ENCODE data around the gene MACROD2.

Gene MACROD2

DNA sequence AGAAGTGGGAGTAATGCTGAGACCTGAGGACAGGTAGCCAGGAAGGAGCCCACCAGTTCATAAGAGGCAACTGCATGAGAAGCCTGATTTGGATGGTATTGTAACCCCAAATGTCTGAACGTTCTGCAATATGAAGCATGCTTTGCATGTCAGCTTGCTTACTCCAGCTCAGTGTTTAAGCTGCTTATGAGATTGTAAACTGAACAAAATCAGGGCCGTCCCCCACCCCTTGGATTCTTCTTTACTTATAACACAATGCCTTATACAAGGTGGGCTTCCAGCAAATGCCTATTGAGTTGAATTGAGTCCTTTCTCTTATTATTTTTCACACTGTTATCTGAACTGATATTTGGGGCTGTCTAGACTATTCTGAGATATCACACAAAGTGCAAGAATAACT is 1816.6 kb downstream of the MACROD2 start:
- no peak for DNase-seq

DNA sequence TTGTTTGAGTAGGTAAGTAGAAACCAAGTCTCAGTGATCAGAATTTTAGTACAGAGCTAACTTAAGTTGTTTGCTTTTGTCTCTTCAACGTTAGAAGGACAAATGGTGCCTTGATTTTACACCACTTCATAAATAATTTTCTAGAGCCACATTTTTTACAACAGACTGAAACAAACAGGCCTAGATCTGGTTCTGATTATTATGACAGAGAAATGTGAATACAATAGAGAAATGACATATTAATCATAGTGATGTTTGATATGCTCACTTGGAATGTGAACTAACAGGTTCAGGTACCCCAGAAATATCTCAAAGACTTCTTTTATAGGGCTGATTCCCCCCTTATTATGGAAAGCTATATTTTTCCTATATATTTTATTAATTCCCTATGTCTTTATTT is 1817.4 kb downstream of the MACROD2 start:
- DNase-seq, result no peak

DNA sequence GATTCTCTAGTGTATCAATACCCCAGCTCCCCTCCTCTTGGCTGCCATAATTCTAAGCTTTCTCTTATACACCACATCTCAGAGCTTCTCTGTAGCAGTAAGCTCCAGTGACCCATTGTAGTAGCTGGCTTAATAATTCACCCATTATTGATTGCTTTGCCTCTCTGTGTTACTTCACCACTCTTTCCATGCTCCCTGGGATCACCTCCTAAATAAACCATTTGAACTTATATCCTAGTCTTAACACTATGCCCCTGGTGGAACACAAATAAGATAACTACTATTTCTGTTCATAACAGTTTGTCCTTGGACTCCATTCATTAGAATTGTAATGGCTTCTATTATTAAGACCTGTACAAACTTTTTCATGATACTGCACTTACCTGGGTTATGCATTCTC is 1819.0 kb downstream of the MACROD2 start:
- DNase-seq, result no peak

DNA sequence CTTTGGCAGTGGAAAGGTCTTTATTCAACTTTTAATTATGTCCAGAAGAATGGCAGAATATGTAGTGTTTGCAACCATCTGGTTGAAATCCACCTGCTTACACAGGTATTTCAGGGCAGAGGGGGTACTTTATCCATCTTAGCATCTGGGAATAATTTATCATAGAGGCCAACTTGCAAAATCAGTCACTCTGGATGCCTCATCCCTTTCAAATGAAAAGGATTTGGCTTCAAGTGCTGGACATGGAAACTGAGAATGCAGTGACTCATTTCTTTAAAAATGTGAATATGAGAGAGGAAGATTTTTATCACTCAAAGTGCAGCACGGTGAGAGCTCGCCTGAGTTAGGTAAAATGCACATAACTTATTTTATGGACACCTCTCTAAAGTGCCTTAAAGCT is 1819.6 kb downstream of the MACROD2 start:
- DNase-seq, result no peak

DNA sequence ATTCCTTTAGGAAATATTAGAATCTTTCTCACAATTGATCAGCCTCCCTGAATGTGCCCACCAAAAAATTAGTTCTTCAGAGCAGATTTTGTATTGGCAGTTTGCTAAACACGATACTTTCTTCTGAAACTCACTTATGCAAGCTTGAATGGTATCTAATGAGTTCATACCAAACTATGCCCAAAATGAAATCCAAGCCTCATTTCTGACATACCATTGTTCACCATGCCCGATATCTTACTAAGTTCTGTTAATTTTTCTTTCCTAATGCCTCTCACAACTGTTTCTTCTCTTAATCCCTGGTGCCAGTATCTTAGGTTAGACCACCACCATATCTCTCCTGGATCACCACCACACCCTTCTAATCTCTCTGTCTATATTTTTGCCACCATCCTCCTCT is 1822.0 kb downstream of the MACROD2 start:
- no peak for DNase-seq

DNA sequence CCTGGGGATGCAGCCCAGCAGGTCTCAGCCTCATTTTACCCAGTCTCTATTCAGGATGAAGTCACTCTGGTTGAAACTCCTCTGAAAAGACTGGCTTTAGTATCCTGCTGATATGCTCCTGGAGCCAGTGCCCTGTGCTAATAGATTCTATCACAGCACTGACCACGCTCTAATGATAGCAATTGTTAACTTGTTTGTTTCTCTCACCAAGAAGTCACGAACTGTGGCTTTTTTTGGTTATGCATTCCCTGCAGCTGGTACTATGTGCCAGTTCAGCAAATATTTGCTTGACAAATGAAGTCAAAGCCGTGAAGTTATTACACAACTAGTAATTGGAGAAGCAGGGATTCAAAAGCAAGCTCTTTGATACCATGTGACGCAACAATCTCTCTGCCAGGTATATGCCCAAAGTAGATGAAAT is 1823.3 kb downstream of the MACROD2 start:
- DNase-seq, result no peak

DNA sequence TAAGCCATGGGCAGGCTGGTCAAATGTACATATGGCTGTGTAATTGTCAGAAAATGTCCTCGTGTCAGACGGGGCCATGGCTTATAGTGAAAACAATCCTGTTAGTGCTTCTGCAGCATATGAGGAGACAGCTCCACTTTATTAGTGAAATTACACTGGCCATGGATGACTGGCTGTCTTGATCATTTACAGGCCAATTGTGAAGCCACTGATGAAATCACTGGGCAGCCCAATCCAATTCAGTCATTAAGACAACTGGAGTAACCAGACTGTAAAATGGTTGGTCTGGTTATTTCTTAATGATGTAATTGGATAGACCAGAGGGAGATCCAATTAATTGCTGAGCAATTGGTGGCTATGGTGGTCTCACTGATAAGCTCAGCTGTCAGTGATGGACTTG is 1828.4 kb downstream of the MACROD2 start:
- no peak for DNase-seq

DNA sequence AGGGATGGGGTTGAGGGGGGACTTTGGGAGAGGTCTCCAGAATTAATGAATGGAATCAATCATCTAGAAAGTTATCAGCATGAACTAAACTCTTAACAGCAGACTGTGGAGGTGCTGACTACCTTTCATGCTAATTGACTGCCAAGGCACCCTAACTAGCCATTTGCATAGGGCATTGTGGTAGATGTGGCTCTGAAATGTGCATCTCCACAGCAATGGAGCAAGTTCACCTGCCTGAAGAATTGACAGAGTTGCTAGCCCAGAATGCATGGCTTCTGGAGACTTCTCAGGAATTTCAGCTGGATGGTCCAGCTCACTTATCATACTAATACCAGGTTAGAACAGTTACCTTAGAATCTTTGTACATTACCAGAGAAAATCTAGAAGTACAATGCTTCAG is 1832.3 kb downstream of the MACROD2 start:
- DNase-seq, result no peak

DNA sequence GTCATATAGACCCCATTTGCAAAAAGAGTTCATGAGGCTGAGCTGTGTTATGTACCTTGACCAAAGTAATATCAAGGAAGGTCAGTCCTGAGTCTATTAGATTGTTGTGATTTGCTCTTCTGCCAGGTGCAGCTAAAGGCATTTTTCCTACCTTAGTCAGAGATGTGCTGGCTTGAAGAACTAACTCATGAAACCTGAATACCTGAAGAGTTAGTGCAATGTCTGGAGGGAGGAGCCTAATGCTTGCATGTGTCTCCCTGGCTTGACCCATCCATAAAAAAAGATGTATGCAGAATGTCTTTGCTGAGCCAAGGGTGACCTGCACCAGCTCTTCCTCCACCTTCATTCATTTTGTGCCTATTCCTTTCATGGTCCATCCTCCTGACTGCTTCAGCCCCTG is 1835.9 kb downstream of the MACROD2 start:
- no peak for DNase-seq

DNA sequence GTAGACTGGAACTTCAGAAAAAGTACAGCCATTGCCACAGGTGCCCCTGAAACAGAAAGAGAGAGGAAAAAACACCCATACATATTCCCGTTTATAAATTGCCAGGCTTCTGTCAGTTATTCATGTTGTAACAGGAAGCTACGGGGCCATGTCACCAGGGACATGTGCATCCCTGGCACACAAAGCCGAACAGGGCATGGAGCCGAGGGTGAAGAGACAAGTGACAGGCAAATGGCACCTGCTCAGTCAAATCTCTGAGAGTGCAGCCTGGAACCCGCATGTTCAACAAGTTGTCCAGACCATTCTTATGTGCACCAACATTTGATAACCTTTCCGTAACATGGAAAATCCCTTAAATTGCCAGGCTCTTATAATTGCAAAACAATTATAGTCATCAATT is 1837.2 kb downstream of the MACROD2 start:
- no peak for DNase-seq

DNA sequence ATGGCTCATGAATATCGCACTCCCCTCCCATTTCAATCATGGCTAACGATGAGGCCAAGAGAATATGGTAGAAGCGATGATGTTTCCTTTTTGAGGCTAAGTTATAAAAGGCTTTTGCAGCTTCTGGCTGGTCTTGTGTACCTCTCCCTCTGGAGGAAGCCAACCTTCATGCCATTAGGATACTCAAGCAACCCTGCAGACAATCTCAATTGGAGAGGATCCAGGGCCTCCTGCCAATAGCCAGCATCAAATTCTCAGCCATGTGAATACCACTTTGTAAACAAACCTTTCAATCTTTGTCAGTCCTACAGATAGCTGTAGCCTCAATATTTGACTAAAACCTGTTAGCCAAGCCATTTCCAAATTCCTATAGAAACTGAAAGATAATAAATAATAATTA is 1839.5 kb downstream of the MACROD2 start:
- DNase-seq, result no peak

DNA sequence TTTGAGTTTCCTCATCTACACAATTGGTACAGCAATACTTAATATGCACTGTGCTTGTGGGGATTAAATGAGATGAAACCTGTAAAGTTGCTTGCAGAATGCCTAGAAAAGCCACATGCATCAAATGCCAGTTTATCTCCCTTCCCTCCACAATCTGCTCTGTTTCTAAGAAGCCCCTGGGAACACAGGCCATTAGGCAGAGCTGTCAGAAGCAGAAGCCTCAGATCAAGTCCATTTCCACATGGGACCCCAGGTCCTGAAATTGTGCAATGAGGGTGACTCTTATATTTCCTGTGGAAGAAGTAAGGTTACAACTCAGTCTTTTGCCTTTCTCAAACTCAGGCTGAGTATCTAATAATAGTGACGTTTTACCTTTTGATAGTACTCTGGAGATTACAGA is 1840.5 kb downstream of the MACROD2 start:
- DNase-seq, result no peak

DNA sequence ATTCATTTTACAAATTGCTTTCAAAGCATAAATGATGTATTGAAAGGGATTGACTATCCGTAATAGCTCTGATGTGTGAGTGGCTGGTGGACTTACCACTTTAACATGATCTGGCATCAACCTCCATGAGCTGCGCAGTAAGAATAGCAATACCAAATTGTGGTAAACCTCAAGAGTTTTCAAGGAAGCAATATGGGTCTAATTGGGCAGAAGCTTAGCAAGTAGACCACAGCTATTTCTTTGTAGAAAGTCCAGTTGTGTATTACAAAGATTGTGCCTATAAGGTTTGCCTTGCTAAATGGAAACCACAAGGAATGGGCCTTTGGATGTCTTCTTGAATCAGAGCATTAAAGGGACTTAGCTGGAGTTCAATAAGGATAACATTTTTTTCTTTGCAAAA is 1841.3 kb downstream of the MACROD2 start:
- DNase-seq, result no peak

DNA sequence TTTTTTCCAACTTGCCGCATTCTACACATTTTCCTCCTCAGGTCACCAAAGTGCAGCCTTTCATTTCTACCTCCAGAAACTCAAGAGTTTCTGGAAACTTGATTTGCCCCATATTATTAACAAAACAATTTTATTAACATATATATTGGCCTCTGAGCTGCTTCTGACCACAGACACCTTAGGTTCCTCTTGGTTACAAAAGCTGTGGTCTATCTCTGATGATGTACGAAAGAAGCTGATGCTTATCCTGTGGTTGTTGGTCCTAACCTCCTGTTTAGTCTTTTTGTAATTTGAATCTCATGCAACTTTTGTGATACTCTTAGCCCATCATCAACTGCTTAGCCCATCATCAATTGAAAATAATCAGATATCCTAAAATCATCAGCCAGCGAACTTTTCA is 1842.2 kb downstream of the MACROD2 start:
- DNase-seq, result no peak

DNA sequence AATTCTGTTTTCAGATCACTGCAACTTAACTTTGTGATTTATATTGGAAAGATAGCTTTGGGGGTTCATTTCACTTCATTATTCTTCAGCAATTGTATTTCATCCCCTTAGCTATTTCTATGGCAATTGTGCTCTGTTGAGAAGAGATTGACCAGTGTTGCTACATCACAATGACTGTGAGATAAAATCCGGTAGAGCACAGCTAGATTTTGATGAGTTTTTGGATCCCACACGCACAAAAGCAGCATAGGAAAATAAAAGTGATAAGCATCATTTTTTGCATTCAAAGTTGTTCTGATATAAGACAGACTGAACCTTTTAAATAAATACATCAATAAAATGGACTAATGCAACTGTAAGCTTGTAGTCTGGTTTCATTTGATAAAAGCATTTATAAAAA is 1843.2 kb downstream of the MACROD2 start:
- DNase-seq, result no peak

DNA sequence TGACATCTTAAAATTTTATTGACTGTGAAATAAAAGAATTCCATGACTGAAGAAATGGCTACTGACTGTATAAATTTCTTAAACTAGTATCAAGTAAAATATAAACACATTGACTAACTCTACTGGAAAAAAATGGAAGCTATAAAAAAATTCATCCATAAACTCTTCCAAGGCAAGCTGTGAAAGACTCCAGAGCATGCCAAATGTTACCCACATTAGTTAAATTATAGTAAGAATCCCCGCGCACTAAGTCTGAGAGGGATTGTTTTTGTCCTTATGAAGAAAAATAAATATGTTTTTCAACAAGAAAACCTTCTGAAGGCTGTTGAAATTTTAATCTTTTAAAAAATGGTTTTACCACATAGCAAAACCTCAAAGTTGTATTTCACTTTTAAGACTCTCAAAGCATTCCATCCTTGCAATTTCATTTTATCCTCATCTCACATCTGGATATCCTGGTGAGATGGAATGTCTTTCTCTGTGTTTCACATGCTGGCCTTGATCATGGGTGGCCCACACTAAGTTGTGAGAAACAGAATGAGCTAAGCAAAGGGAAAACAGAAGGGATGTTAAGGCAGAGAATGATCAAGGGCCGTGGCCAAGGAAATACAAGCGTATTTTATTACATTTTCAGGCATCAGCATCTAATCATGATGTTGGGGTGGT is 1845.5 kb downstream of the MACROD2 start:
- no peak for DNase-seq

DNA sequence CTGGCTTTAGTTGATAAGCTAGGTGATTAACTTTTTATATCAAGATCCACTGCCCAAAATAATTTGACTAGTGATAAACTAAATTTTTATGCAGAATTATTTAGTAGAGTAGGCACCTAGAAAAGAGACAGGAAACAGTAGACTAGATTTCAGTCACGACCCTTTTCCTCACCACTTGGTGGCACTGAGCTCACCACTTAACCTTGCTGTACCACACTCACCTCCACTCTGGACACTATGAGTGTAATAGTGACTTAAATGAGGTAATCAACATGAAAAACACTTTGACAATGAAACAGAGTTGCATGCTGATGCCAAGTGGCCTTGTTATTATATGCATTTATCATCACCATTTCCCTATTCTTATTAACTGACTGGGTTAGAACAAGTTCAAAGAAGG is 1847.6 kb downstream of the MACROD2 start:
- no peak for DNase-seq

DNA sequence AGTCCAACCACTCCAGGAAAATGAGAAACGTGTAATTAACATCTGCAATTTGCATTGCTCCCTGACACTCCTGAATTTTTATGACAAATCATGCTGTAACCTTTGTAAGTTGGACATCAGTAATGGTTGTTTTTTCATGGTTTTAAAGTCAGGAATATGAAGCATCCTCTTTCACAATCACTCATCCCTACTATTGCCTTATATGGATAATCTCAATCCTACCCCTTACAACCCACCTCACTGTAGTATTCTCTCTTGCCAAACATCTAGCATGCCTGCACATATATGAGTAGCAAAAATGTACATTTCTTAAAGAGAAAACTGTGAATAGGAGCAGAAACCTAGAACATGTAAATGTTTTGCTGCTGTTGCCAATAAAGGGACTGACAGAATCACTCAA is 1848.5 kb downstream of the MACROD2 start:
- DNase-seq, result no peak

DNA sequence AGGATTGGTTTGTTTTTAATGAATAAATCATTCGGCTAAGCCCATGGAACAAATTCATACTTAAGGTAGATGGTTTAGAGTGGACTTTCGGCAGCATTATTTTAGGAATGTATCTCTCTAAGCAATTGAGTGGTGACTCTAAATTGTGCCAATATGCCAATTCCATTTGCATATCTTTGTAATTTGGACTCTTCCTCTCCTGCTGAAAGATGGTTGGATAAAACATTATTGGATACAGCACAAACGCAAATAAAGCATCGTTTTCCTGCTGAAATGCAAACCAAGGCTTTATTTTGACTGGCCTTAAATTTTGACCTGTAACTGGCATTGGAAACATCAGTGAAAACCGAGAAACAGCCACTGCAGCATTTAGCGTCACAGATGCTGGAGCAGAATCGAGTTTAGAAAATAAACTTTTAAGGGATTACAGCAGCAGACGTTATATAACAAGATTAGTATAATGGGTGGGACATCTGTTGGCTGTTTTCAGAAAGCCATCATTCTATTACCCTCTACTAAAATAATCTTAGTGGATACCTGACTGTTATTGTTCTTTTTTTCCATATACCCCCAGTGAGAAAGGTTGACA is 1852.0 kb downstream of the MACROD2 start:
- no peak for DNase-seq

DNA sequence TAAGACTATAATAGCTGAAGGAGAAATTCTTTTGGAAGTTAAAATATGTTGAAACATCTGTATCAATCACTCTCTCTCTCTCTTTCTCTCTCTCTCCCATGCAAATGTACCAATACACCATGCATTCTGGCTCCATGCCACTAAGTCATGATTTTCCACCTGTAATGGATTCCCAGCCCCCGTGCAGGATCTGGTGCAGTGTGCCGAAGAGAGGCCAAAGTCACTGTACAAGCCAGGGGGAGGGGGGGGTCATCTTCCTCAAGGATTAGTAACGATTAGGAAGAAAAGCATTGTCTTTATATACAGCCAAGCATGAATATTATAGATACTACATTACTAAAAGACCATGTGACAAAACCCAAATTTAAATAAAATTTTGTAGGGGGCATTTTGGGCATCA is 1852.8 kb downstream of the MACROD2 start:
- no peak for DNase-seq

DNA sequence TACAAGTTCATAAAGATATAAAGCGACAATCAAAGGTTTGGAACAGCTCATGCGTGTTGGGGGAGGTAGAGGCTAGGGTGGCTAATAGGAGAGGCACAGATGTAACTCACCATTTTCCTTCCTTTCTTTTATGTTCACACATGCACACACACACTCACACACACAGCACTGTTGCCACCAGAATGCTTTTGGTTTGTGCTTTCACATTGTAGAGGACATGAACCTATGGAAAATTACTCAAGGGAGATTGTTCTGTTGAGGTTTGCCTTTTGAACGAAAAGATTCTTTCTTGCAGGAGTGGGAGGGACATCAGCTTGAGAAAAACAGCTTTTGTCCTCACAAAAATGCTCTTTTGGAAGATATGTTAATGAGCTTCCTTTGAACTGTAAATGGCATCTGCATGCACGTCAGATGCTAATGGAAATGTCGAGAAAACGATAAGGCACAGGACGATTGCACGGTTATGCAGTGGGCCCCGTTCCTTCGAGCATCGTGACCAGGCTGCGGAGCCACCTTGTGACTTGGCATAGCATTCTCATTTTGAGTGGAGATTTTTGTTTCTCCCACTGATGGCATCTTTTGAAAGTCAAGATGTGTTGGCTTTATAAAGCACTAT is 1853.8 kb downstream of the MACROD2 start:
- no peak for DNase-seq

DNA sequence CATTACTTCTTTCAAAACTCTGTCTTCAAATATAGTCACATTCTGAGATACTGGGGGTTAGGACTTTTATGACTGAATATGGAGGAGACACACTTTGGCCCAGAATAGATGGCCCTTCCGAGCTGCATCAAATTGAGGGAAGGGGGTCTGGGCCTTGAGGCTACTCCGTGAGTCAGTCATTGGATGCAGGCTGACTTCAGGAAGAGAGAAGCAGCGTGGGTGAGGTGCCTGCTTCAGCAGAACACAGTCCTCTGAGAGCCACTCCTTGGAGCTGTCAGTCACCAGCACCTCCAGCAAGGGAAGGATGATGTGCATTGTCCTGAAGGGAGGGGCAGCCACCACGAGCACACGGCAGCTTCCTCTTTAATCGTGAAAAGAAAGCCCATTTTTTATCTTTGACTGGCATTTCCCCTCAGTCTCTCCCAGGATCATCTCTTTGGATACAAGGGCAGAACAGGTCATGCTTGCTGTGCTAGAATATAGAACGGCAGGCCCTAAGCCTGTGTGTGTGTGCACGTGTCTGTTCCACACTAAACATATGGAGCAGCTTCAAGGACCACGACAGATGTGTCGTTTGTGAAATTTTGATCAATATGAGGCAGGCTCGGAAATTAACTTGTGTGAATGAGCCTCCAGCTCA is 1856.4 kb downstream of the MACROD2 start:
- no peak for DNase-seq

DNA sequence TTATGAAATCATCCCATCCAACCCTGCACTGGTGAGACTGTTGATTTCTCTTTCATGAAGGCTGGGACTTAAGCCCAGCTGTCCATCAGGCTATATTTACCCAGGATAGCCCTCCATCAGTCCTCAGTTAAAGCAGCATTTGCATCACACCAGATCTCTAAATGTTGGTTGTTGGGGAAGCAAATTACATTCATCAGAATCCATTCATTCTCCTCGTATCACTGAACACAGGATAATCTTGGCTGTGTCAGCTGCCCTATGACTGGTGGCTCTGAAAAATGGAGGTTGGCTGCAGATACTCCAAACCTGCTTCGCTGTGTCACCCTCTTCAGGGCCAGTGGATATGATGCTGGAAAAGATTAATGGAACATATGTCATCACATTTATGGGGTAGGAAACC is 1859.6 kb downstream of the MACROD2 start:
- DNase-seq, result no peak

DNA sequence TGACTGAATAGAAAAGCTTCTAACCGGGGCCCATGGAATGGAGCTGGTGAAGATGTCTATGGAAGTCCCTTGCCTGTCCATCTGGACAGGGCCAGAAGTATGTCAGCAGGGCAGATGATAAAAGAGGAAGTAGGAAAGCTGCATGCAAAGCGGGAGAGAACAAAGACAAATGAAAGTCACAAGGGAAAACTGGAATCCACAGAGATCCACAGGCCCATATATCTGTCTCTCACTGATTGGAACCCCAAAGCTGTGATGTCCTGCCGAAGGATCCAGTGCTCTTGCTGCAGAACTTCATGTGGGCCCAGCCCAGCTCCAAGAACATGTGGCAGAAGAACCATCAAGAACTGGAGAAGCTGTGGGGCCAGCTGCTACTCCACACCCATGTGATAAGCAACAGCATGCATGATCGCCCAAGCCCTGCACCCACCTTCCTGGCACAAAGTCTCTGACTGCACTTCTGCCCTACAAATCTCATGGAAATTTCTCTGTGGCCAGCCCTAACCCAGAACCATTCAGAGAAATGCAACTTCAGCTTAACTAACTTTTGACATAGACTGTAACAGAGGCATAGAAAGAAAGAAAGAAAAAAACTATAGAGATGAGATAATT is 1862.0 kb downstream of the MACROD2 start:
- no peak for DNase-seq

Data from hippocampal formation (tissue), 2 donors.